Caco-2 (cell line): ENCODE data around the gene SLC25A33. TPM values are rescaled to one million over a fixed set of nuclear protein-coding genes. Genes with fewer than 3 reads are reported as not detected.

Experiments
- BruUV-seq: library from RNA; stranded (reverse); fragments of 400-500 nt; replicated peaks from 2 replicates; lab custom pipeline; 2021; lab: Mats Ljungman, UMichigan
- CTCF ChIA-PET: fragments of 300-600 bp; sonication (Branson Sonifier 250); formaldehyde crosslinking; loops from one replicate; lab custom pipeline; 2022; ENCODE audit warnings: antibody characterized with exemption; lab: Charles Lee
- POLR2A ChIA-PET: fragments of 300-600 bp; sonication (Branson Sonifier 250); formaldehyde crosslinking; loops from one replicate; lab custom pipeline; 2022; ENCODE audit warnings: antibody characterized with exemption; lab: Charles Lee
- DNase-seq, 2 experiments: peaks; one replicate each; pipeline versions ENCODE4 v3.0.0 to v3.0.0-alpha.2; 2020 to 2022
- H3K27me3 ChIP-seq: replicated peaks from 2 replicates; pipeline ENCODE4 v1.6.0; 2011; ENCODE audit warnings: low read length; ENCODE audit not compliant: control insufficient read depth, insufficient read depth
- H3K36me3 ChIP-seq: 2 replicates; pipeline ENCODE4 v1.5.1; 2011; ENCODE audit warnings: low read length; ENCODE audit not compliant: control insufficient read depth, insufficient read depth
- H3K4me1 ChIP-seq: fragments of 250-450 bp; sonication (Bioruptor Pico); 2 replicates; pipeline ENCODE4 v1.5.1; 2020; ENCODE audit warnings: mild to moderate bottlenecking
- H3K4me3 ChIP-seq: 2 replicates; pipeline ENCODE4 v1.5.1; 2011; ENCODE audit warnings: low read depth, mild to moderate bottlenecking, control low read depth, low read length
- H3K9me3 ChIP-seq: fragments of 250-450 bp; sonication (Bioruptor Pico); 2 replicates; pipeline ENCODE4 v1.5.1; 2020; ENCODE audit warnings: mild to moderate bottlenecking, moderate library complexity
- H3K27ac Mint-ChIP-seq: one replicate; pipeline ENCODE4 v1.8.0; 2022; ENCODE audit warnings: mixed read lengths; ENCODE audit not compliant: unreplicated experiment
- H3K27me3 Mint-ChIP-seq: one replicate; pipeline ENCODE4 v1.8.0; 2022; ENCODE audit warnings: mixed read lengths; ENCODE audit not compliant: insufficient read depth, unreplicated experiment
- H3K36me3 Mint-ChIP-seq: one replicate; pipeline ENCODE4 v1.8.0; 2022; ENCODE audit warnings: mild to moderate bottlenecking, mixed read lengths; ENCODE audit not compliant: insufficient read depth, unreplicated experiment
- H3K4me1 Mint-ChIP-seq: one replicate; pipeline ENCODE4 v1.8.0; 2022; ENCODE audit warnings: low read depth, mixed read lengths; ENCODE audit not compliant: unreplicated experiment
- H3K4me3 Mint-ChIP-seq: one replicate; pipeline ENCODE4 v1.8.0; 2022; ENCODE audit warnings: mild to moderate bottlenecking, moderate library complexity, mixed read lengths; ENCODE audit not compliant: unreplicated experiment
- H3K9me3 Mint-ChIP-seq: one replicate; pipeline ENCODE4 v1.8.0; 2022; ENCODE audit warnings: mixed read lengths; ENCODE audit not compliant: unreplicated experiment
- intact Hi-C: fragments of 100-400 bp; cut with micrococcal nuclease; formaldehyde crosslinking; loops from one replicate; pipeline ENCODE4 v1.10.0; 2022; ENCODE audit not compliant: unreplicated experiment
- total RNA-seq: library from RNA; stranded (reverse); gene quantifications from 2 replicates; pipeline ENCODE4 v1.2.3, GENCODE V29; 2022
- TF ChIP-seq, protein P1 (sequence below), 2 experiments: fragments of 200-600 bp in 1 of 2; IDR thresholded peaks; 1 replicate in 1 of 2; 2 replicates in 1 of 2; pipeline versions ENCODE4 v1.5.1 to v1.8.0; 2011 to 2022; ENCODE audit warnings: antibody characterized with exemption in 1 of 2, control low read depth in 1 of 2, inconsistent platforms in 1 of 2, low read depth in 1 of 2, low read length in 1 of 2, mild to moderate bottlenecking in 1 of 2, moderate library complexity in 1 of 2; ENCODE audit not compliant: insufficient read depth in 1 of 2, severe bottlenecking in 1 of 2, unreplicated experiment in 1 of 2

The SLC25A33 gene
- total RNA-seq, 1 experiment from 2014 or later = 11.2 TPM

DNA sequence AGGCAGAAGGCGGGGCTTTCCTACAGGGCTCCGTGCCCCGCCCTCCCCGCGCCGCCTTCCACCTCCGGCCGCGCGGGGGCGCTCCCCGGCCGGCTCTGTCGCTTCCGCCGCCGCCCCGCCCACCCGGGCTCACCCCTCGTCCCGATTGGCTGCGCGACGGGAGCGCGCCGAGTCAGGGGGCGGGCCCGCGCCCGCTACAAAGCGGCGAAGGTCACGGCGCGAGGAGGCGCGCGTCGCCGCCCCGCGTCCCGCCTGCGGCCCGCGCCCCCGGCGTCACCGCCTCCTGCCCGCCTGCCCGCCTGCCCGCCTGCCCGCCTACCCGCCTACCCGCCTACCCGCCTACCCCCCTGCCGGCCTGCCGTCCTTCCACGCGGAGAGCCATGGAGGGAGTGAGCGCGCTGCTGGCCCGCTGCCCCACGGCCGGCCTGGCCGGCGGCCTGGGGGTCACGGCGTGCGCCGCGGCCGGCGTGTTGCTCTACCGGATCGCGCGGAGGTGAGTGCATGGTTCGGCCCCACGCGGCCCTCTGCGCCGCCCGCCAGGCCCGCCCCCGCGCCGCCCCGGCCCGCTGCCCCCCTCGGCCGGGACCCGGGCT, 49.4 kb downstream of the SLC25A33 start, which contains the start of gene TMEM201:
TSS of gene TMEM201 (plus strand) at position 361 of the 593 bp plus-strand sequence. CDS start at position 381, 20 bp downstream.
- Mint-ChIP-seq H3K27me3 (no peaks in the 10 kb centered on the region), H3K36me3 (peaks cover 12% of the 10 kb centered on the region), H3K9me3 (no peaks in the 10 kb centered on the region), H3K4me1 (peaks cover 7% of the 10 kb centered on the region), H3K4me3 (peak within 1 kb of the TSS; percentile 75), H3K27ac (peak within 1 kb of the TSS; percentile 85)
- DNase-seq = peak; percentile 86 to 95
- H3K36me3 ChIP-seq = no peaks in the 10 kb centered on the region
- no peaks in the 10 kb centered on the region for H3K27me3 ChIP-seq
- H3K9me3 ChIP-seq = no peaks in the 10 kb centered on the region
- ChIA-PET CTCF (interaction anchor here (0.7 to 1.1 kb wide), 2 partner anchors 27 to 354 kb away, joined by 3 read pairs; partner anchors contain the start of gene H6PD), POLR2A (interaction anchor here (1.0 kb wide), 1 partner anchor 50 kb away, joined by 3 read pairs; the partner anchor contains the start of gene SLC25A33)
- peak within 1 kb of the TSS; percentile 47 for H3K4me3 ChIP-seq
- H3K4me1 ChIP-seq = peaks cover 7% of the 10 kb centered on the region; the same call in 1 of the 2 replicates
- no TSS peak for BruUV-seq
- TF ChIP-seq, protein P1, sequence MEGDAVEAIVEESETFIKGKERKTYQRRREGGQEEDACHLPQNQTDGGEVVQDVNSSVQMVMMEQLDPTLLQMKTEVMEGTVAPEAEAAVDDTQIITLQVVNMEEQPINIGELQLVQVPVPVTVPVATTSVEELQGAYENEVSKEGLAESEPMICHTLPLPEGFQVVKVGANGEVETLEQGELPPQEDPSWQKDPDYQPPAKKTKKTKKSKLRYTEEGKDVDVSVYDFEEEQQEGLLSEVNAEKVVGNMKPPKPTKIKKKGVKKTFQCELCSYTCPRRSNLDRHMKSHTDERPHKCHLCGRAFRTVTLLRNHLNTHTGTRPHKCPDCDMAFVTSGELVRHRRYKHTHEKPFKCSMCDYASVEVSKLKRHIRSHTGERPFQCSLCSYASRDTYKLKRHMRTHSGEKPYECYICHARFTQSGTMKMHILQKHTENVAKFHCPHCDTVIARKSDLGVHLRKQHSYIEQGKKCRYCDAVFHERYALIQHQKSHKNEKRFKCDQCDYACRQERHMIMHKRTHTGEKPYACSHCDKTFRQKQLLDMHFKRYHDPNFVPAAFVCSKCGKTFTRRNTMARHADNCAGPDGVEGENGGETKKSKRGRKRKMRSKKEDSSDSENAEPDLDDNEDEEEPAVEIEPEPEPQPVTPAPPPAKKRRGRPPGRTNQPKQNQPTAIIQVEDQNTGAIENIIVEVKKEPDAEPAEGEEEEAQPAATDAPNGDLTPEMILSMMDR (IDR thresholded peaks at IDR 0.05; ENCODE audit: insufficient read depth in 1 of 2, low read depth in 1 of 2, low read length in 1 of 2, severe bottlenecking in 1 of 2, unreplicated experiment in 1 of 2) = peak; percentile 33 to 72
- intact Hi-C loops = no loop called here

DNA sequence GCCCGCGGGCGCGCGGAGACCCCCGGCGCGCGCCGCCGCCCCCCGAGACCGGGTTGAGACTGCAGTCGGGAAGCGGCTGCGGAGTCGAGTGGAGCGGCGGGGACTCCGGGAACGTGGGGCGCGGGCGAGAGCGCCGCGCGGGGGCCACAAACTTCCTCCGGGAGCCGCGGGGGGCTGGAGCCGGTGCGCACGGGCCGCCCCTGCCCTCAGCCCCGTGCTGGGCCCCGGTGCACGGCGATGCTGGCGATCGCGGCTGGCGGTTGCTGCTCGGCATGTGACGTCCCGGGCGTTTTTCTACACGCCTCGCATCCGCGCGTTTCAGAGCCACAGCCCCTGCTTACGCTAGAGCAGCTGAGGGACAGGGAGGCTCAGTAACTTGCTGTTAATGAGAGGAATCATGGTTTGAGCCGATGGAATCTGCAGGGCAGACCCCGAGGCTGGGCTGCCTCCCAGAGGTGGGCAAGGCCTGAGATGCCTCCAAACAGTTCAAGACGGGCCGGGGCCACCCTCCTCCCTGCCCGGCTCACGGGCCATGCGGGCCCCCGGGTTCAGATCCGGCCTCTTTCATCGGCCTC, 50.0 kb downstream of the SLC25A33 start:
- TF ChIP-seq, protein P1 (IDR thresholded peaks at IDR 0.05; ENCODE audit: insufficient read depth in 1 of 2, low read depth in 1 of 2, low read length in 1 of 2, severe bottlenecking in 1 of 2, unreplicated experiment in 1 of 2) = no peak
- H3K4me3 ChIP-seq = peak overlapping the region; percentile 47
- H3K36me3 ChIP-seq = no peaks in the 10 kb centered on the region
- DNase-seq = peak in 1 of 2 experiments; percentile 15
- H3K27me3 ChIP-seq = no peaks in the 10 kb centered on the region
- Mint-ChIP-seq H3K27me3 (no peaks in the 10 kb centered on the region), H3K27ac (no peak overlapping the region), H3K9me3 (no peaks in the 10 kb centered on the region), H3K4me3 (peak overlapping the region; percentile 75), H3K4me1 (peaks cover 7% of the 10 kb centered on the region), H3K36me3 (peaks cover 10% of the 10 kb centered on the region)
- POLR2A ChIA-PET = no interaction called here
- H3K4me1 ChIP-seq = peaks cover 7% of the 10 kb centered on the region; the same call in 1 of the 2 replicates
- H3K9me3 ChIP-seq = no peaks in the 10 kb centered on the region
- intact Hi-C loops = no loop called here
- CTCF ChIA-PET = interaction anchor here (0.7 kb wide), 1 partner anchor 355 kb away, joined by 3 read pairs; the partner anchor contains the start of gene H6PD
- TSS peak; percentile 31 for BruUV-seq

DNA sequence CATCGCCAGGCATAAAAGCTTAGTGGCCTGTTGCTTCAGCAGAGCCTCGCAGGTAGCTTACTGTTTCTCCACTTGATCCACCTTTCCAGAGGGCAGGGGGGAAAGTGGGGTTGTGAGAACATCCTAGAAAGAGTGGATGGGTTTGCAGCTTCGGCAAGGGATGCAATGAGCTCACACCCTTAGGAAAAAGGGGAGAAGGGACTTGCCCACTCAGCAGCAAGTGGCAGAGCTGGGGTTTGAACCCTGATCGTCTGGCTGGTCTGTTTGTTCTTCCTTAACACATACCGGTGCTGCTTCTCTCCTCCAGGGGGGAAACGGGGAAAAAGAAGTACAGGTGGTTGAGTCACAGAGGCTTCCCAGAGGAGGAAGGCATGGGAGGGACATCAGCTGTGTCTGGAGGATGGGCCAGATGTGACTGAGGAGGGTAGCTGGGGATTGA, 50.5 kb downstream of the SLC25A33 start:
- no peak for DNase-seq
- H3K36me3 Mint-ChIP-seq = peaks cover 10% of the 10 kb centered on the region
- H3K27me3 Mint-ChIP-seq = no peaks in the 10 kb centered on the region
- ChIA-PET CTCF (no interaction called here), POLR2A (no interaction called here)
- Histone ChIP-seq H3K27me3 (no peaks in the 10 kb centered on the region), H3K4me3 (peak overlapping the region; percentile 47), H3K9me3 (no peaks in the 10 kb centered on the region), H3K4me1 (peaks cover 7% of the 10 kb centered on the region; the same call in 1 of the 2 replicates), H3K36me3 (no peaks in the 10 kb centered on the region)
- H3K9me3 Mint-ChIP-seq = no peaks in the 10 kb centered on the region
- intact Hi-C loops = no loop called here
- H3K4me3 Mint-ChIP-seq = peak overlapping the region; percentile 75
- peaks cover 7% of the 10 kb centered on the region for H3K4me1 Mint-ChIP-seq
- no peak overlapping the region for H3K27ac Mint-ChIP-seq
- BruUV-seq = no TSS peak
- TF ChIP-seq, protein P1 (IDR thresholded peaks at IDR 0.05; ENCODE audit: insufficient read depth in 1 of 2, low read depth in 1 of 2, low read length in 1 of 2, severe bottlenecking in 1 of 2, unreplicated experiment in 1 of 2) = no peak
